K562 (cell line): Measurements from ENCODE around the gene GPX2. TPM values are rescaled to one million over a fixed set of nuclear protein-coding genes. Genes with fewer than 3 reads are reported as not detected.

ENCODE experiments used
- ATAC-seq: fragments of 200-7000 bp; cut with Tn5 transposase; 3 replicates; pipeline ENCODE4 v1.9.1; 2020; ENCODE audit warnings: moderate library complexity
- BruUV-seq: library from RNA; stranded (reverse); fragments of 400-500 nt; replicated peaks from 2 replicates; lab custom pipeline; 2021; lab: Mats Ljungman, UMichigan
- CTCF ChIA-PET: fragments of 300-600 bp; formaldehyde crosslinking; extraction: SDS; loops from one replicate; lab custom pipeline; 2021; ENCODE audit warnings: low intra/inter-chr PET ratio; lab: Yijun Ruan, JAX
- POLR2A ChIA-PET: fragments of 300-600, 350-650 bp; sonication (Branson Sonifier 250); formaldehyde crosslinking; extraction: SDS; loops from one replicate; lab custom pipeline; 2021; ENCODE audit warnings: antibody characterized with exemption, inconsistent platforms; lab: Yijun Ruan, JAX
- DNase-seq, 4 experiments: peaks; one replicate each; pipeline versions ENCODE4 v3.0.0 to v3.0.0-alpha.2; 2011 to 2018; ENCODE audit warnings: low spot score in 3 of 4, mixed read lengths in 3 of 4; ENCODE audit errors: extremely low read depth in 1 of 4
- FAIRE-seq: peaks from 2 replicates; lab custom pipeline; 2011; peaks lifted over from hg19 to GRCh38; lab: Jason Lieb, UNC
- H2AFZ ChIP-seq: 2 replicates; pipeline ENCODE4 v1.6.0; 2011; ENCODE audit warnings: low read depth, low read length, control low read depth, inconsistent platforms
- H3K27ac ChIP-seq: fragments of 200-600 bp; 3 replicates; pipeline ENCODE4 v1.8.0; 2011; ENCODE audit warnings: low read depth, mild to moderate bottlenecking, control low read depth, inconsistent platforms, low read length, moderate library complexity, mixed read lengths; ENCODE audit errors: extremely low read depth
- H3K27me3 ChIP-seq, 2 experiments: fragments of 300-600 bp in 1 of 2; 2 replicates in 1 of 2; 3 replicates in 1 of 2; pipeline versions ENCODE4 v1.6.0 to v1.8.0; 2011; ENCODE audit warnings: inconsistent platforms in 2 of 2, low read length in 2 of 2, mild to moderate bottlenecking in 1 of 2, mixed read lengths in 1 of 2, moderate library complexity in 1 of 2; ENCODE audit not compliant: control insufficient read depth in 2 of 2, insufficient read depth in 2 of 2
- H3K36me3 ChIP-seq: fragments of 300-600 bp; 3 replicates; pipeline ENCODE4 v1.8.0; 2011; ENCODE audit warnings: mild to moderate bottlenecking, low read length, inconsistent platforms; ENCODE audit not compliant: control insufficient read depth, insufficient read depth
- H3K4me1 ChIP-seq, 2 experiments: fragments of 200-600 bp in 1 of 2; replicated peaks in 1 of 2; 2 replicates in 1 of 2; 3 replicates in 1 of 2; pipeline versions ENCODE4 v1.5.1 to v1.8.0; 2011; ENCODE audit warnings: inconsistent platforms in 2 of 2, low read length in 2 of 2, mild to moderate bottlenecking in 1 of 2, mixed read lengths in 1 of 2, moderate library complexity in 1 of 2; ENCODE audit not compliant: control insufficient read depth in 2 of 2, insufficient read depth in 2 of 2
- H3K4me2 ChIP-seq: 2 replicates; pipeline ENCODE4 v1.6.1; 2011; ENCODE audit warnings: low read length, control low read depth, inconsistent platforms, mixed read lengths; ENCODE audit not compliant: insufficient read depth
- H3K4me3 ChIP-seq: fragments of 200-600 bp; sonication (generic), shearing (Covaris generic); 2 replicates; pipeline ENCODE4 v1.5.1; 2016; ENCODE audit warnings: control low read depth, inconsistent platforms
- H3K79me2 ChIP-seq: fragments of 200-600 bp; 3 replicates; pipeline ENCODE4 v1.8.0; 2011; ENCODE audit warnings: low read length, inconsistent platforms; ENCODE audit not compliant: control insufficient read depth, insufficient read depth
- H3K9ac ChIP-seq, 2 experiments: 2 replicates each; pipeline versions ENCODE4 v1.6.0 to v1.6.1; 2011; ENCODE audit warnings: low read depth in 2 of 2, low read length in 2 of 2, control low read depth in 1 of 2, inconsistent platforms in 1 of 2, mild to moderate bottlenecking in 1 of 2, mixed read lengths in 1 of 2; ENCODE audit not compliant: insufficient read depth in 1 of 2
- H3K9me1 ChIP-seq: one replicate; pipeline ENCODE4 v1.6.0; 2011; ENCODE audit warnings: inconsistent platforms, mild to moderate bottlenecking, low read length, moderate library complexity; ENCODE audit not compliant: control insufficient read depth, insufficient read depth
- H3K9me3 ChIP-seq: replicated peaks from 2 replicates; pipeline ENCODE4 v1.5.1; 2011; ENCODE audit warnings: low read depth, low read length, inconsistent platforms; ENCODE audit not compliant: control insufficient read depth, insufficient read depth
- H4K20me1 ChIP-seq: replicated peaks from 2 replicates; pipeline ENCODE4 v1.6.1; 2011; ENCODE audit warnings: low read length, inconsistent platforms, mixed read lengths; ENCODE audit not compliant: control insufficient read depth, insufficient read depth
- CC2D1A ChIP-seq: fragments of 450-650 bp; IDR thresholded peaks from 2 replicates; pipeline ENCODE4 v1.6.1; 2017; ENCODE audit warnings: mild to moderate bottlenecking
- CREB3L1 ChIP-seq: fragments of 450-650 bp; IDR thresholded peaks from 2 replicates; pipeline ENCODE4 v1.6.1; 2014; ENCODE audit warnings: low read depth, mild to moderate bottlenecking, moderate library complexity, borderline replicate concordance
- HDAC8 ChIP-seq: fragments of 450-650 bp; IDR thresholded peaks from 2 replicates; pipeline ENCODE4 v1.6.1; 2016; ENCODE audit warnings: mild to moderate bottlenecking, missing genetic modification characterization, moderate library complexity, missing compliant biosample characterization
- NEUROD1 ChIP-seq: fragments of 150-350 bp; IDR thresholded peaks from 2 replicates; pipeline ENCODE4 v1.6.1; 2014; ENCODE audit warnings: borderline replicate concordance, low read length, low read depth; ENCODE audit not compliant: partially characterized antibody
- ZNF347 ChIP-seq: fragments of 450-650 bp; formaldehyde crosslinking; IDR thresholded peaks from 2 replicates; pipeline ENCODE4 v1.4.0; 2020; ENCODE audit warnings: low read depth, mild to moderate bottlenecking, moderate library complexity
- ZNF57 ChIP-seq: fragments of 450-650 bp; formaldehyde crosslinking; IDR thresholded peaks from 2 replicates; pipeline ENCODE4 v1.4.0; 2020; ENCODE audit warnings: mild to moderate bottlenecking, moderate library complexity
- ZSCAN29 ChIP-seq: fragments of 450-650 bp; IDR thresholded peaks from 2 replicates; pipeline ENCODE4 v1.6.1; 2017
- WGBS: fragments of 100-300 bp; shearing (Covaris generic); methylation state at CpG from one replicate; pipeline ENCODE4 v1.1.6; 2016; ENCODE audit warnings: low coverage, mixed read lengths; ENCODE audit not compliant: insufficient coverage; ENCODE audit errors: missing lambda C conversion rate; 5-methylcytosine and 5-hydroxymethylcytosine counted together
- in situ Hi-C: fragments of 300-500 bp; cut with MboI; formaldehyde crosslinking; loops from 4 replicates; pipeline ENCODE4 v1.15.0; 2018; ENCODE audit warnings: inconsistent platforms, mixed read lengths
- intact Hi-C: fragments of 100-400 bp; cut with micrococcal nuclease; formaldehyde crosslinking; loops from 2 replicates; pipeline ENCODE4 v1.14.2; 2022
- polyA plus RNA-seq, 8 experiments: library from polyadenylated mRNA; depleted of rRNA in 4 of 8; stranded (reverse) in 5 of 8; unstranded in 3 of 8; fragments of >200 nt; fragmentation: Nextera tagmentation in 2 of 8; fragmentation: Illumina TruSeq in 1 of 8; extraction: Ambion mirVana in 2 of 8; extraction: Trizol in 1 of 8; gene quantifications; 2 replicates each; pipeline versions ENCODE4 v1.2.1 to v1.2.3, GENCODE V29; 2011 to 2014; ENCODE audit warnings: inconsistent platforms in 1 of 8, missing spikeins in 1 of 8
- total RNA-seq, 7 experiments: library from RNA; depleted of rRNA in 6 of 7; stranded (reverse); fragments of >200 nt in 6 of 7; fragmentation: Illumina TruSeq in 2 of 7; extraction: Trizol in 2 of 7; gene quantifications; 2 replicates each; pipeline versions ENCODE4 v1.2.1 to v1.2.3, GENCODE V29; 2011 to 2021; ENCODE audit warnings: low replicate concordance in 1 of 7
- TF ChIP-seq, protein P1 (sequence below): sonication (generic); formaldehyde crosslinking; IDR thresholded peaks from 2 replicates; pipeline ENCODE4 v1.8.0; 2022; ENCODE audit warnings: mild to moderate bottlenecking, missing genetic modification reagents

Gene GPX2
- total and polyA plus RNA-seq, 9 of the 15 experiments (the other 6 are each of a cell fraction or from before 2014, with no cell fraction given) = 0.24 TPM; not detected in 8

DNA sequence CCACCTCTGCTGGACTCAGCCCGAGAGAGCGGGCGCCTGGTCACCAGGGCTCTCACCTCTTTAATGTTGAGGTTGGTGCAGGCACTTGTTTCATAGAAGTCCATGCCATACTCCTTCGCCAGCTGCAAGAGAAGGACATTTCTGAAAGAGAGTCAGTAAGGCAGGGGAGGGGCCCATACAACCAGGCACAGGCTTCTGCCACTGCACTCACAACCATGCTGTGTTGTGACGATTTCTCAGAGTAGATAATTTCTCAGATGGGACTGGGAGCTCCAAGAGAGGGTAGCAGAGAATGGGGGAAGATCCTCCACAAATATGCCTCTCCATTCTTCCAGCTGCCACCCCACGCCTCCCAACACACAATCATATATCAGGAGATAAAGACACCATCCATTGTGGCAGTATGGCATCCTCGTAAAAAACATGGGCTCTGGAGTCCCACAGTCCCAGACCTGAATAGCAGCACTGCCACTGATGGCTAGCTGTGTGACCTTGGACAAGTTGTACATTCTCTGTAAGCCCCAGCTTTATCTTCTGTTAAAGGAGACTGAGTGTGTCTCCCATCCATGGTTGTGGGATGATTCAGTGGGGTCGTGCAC is 6.2 kb upstream of the GPX2 start:
- no peak for DNase-seq
- Histone ChIP-seq H3K4me2 (no peak overlapping the region), H3K79me2 (no peaks in the 10 kb centered on the region), H3K4me3 (no peak overlapping the region), H3K9me3 (no peaks in the 10 kb centered on the region), H3K9me1 (no peaks in the 10 kb centered on the region), H3K4me1 (peaks cover 0 to 3% of the 10 kb centered on the region in 2 experiments; a peak in 2 of 5 replicates), H3K36me3 (no peaks in the 10 kb centered on the region), H3K9ac (no peak overlapping the region), H3K27ac (no peak overlapping the region), H2AFZ (no peak overlapping the region), H3K27me3 (no peaks in the 10 kb centered on the region), H4K20me1 (no peaks in the 10 kb centered on the region)
- in situ Hi-C loops (no loop called here), intact Hi-C loops (no loop called here)
- BruUV-seq = no TSS peak
- CTCF ChIA-PET = no interaction called here
- FAIRE-seq = no peak
- TF ChIP-seq NEUROD1 = no peak
- TF ChIP-seq CREB3L1 = no peak
- no peak for TF ChIP-seq HDAC8 (tag)
- TF ChIP-seq ZSCAN29 = no peak
- no peak for TF ChIP-seq CC2D1A
- no peak for TF ChIP-seq ZNF57
- TF ChIP-seq ZNF347 = no peak
- TF ChIP-seq, protein P1, sequence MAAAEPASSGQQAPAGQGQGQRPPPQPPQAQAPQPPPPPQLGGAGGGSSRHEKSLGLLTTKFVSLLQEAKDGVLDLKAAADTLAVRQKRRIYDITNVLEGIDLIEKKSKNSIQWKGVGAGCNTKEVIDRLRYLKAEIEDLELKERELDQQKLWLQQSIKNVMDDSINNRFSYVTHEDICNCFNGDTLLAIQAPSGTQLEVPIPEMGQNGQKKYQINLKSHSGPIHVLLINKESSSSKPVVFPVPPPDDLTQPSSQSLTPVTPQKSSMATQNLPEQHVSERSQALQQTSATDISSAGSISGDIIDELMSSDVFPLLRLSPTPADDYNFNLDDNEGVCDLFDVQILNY (CRISPR knock-in tag) = no peak
- no peak for ATAC-seq
- POLR2A ChIA-PET = interaction anchor here (1.0 kb wide), 1 partner anchor 12 kb away, joined by 4 read pairs; no protein-coding TSS in a partner anchor
- WGBS = 64% methylated on average over 5 of the region's 8 CpGs
